ENCODE measurements around the gene GPNMB.

GPNMB gene

GRCh38 chr7:23232966-23233365 lies 13.6 kb upstream of the GPNMB start:
- DNase-seq: no peak

- DNase-seq: no peak
These were observed 11.8 kb upstream of the GPNMB start for GRCh38 chr7:23234569-23235296.

- no peak for DNase-seq
These were observed 10.8 kb upstream of the GPNMB start for GRCh38 chr7:23235813-23236221.

DNA sequence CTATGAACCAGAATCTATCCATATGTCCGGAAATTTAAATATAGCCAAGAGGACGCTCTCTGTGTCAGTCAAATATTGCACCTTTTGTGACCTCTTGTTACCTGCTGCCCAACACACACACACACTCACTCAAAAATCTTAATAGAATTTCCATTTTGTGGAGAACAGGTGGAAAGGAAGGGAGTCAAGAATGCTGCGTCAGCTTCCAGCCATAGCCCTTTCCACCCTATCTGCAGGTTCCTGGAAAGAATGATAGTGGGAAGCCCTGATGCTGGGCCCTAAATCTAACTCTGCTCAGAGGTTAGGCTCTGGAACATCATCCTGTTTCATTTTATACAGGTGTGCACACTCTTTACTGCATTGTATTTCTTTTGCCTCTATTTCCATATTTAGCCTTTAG lies 9.6 kb upstream of the GPNMB start:
- DNase-seq: no peak

- no peak for DNase-seq
These were observed 7.5 kb upstream of the GPNMB start for GRCh38 chr7:23238983-23239652.

GRCh38 chr7:23239698-23240097 lies 6.9 kb upstream of the GPNMB start:
- no peak for DNase-seq

GRCh38 chr7:23242321-23242720 lies 4.3 kb upstream of the GPNMB start:
- no peak for DNase-seq

GRCh38 chr7:23242935-23243334 lies 3.6 kb upstream of the GPNMB start:
- DNase-seq: no peak

DNA sequence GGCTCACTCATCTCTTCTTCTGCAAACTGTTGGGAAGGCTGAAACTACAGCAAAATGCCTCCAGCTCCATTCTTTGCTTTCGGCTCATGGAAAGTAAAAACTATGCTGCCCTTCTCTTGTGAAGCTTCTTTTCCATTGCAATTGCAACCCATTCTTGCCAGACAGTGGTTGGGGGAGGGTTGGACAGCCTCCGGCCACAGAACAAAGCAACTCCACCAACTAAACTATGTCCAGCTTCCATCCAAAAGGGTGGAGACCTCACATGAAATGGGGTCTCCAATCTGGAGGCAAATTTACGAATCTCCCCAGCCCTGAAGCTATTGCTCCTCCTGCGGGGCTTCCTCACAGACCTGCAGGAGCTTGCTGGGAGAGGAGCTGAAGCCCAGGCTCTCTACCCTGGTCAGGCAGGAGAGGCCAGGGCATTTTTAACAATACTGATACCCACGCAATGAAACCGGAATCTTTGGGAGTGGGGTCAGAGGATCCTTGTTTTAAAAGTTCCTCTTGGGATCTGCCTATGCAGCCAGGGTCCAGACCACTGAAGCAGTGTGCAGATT lies 549 bp downstream of the GPNMB start:
- no peak for DNase-seq

DNA sequence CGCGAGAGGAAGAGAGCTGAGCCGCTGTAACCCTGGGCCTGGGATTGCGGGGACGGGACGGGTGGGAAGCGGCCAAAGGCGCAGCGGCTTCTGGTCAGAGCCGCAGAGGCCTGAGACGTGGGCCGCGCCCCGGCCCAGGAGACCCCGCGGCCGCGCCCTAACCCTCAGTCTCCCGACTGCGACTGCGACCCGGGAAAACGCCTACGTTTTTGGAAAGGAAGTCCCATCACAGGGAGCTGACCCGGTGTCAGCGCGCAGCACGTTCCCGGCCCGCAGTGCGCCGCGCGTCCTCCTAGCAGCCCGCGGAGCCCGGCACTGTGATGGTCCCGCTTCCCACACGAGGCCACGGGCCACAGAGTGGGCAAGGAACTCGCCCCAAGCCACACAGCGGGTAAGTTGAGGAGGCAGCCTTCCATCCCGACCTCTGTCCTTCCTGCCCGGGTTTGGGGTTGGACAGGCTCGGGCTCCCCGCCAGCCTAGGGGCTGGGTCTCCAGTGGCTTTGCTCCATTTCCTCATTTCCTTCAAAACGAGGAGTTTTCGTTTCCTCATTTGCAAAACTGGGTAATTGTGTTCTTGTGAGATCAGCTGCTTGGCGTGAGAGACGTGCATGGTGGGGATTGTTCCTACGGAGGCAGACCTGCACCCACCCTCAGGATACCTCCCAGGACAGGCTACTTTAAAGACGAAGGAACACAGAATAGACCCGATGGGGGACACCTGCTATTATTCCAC lies 1.2 kb downstream of the GPNMB start:
- no peak for DNase-seq

- DNase-seq: no peak
These were observed 2.9 kb downstream of the GPNMB start for GRCh38 chr7:23249486-23249885.

DNA sequence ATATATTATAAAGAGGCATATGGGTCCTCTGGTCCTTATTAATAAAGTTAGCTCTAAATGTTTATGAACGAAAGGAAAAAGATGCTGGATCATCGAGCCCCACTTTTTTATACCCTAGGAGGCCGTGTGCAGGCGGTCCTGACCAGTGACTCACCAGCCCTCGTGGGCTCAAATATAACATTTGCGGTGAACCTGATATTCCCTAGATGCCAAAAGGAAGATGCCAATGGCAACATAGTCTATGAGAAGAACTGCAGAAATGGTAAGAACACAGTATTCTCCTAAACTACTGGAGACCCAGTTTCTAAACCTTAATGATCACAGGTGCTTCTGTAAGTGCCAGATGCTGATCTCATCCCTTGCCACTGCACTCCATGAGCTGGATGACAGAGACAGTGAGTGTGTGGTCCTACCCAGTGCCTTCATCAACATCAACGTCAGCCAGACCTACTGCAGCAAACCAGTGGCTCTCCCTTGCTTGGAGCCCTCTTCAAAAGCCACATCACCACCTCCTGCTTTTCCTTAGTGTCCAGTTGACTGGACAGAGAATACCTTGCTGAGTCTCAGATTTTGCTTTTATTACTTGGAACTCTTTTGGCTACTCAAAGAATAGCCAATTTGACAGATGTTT lies 7.6 kb downstream of the GPNMB start:
- DNase-seq: no peak

GRCh38 chr7:23256731-23257130 lies 10.2 kb downstream of the GPNMB start:
- DNase-seq: no peak

- DNase-seq: no peak
These were observed 13.8 kb downstream of the GPNMB start for GRCh38 chr7:23260371-23260770.

GRCh38 chr7:23261843-23262452 lies 15.4 kb downstream of the GPNMB start:
- peak; percentile 53 for DNase-seq

- no peak for DNase-seq
These were observed 18.4 kb downstream of the GPNMB start for GRCh38 chr7:23264916-23265458.

DNA sequence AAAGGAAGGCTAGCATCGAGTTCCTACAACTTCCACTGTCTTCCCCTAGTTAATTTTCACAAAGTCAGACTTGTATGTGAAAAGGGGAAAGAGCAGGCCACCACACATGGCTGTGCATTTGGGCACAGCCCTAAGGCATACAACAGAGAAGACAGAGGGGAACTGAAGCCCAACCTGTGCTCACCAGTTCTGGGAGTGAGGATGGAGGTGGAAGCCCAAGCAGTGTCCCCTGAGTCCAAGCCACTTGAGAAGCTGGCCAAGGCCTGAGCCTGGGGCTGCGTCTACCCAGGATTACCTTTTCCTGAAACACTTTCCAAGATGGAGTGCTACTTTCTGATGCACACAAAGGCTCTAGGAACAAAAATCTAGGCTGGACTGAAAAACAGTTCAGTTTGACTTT lies 20.3 kb downstream of the GPNMB start:
- DNase-seq: no peak

DNA sequence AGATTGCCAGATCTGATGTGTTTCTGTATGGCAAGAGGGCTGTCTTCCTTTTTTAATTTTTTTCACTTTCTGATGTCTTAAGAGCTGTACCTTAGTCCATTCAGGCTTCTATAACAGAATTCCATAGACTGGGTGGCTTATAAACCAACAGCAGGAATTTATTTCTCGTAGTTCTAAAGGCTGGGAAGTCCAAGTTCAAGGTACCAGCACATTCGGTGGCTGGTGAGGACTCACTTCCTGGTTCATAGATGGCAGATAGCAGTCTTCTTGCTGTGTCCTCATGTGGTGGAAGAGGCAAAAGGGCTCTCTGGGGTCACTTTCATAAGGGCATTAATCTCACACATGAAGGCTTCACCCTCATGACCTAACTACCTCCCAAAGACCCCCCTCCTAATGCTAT lies 20.8 kb downstream of the GPNMB start:
- DNase-seq: no peak

DNA sequence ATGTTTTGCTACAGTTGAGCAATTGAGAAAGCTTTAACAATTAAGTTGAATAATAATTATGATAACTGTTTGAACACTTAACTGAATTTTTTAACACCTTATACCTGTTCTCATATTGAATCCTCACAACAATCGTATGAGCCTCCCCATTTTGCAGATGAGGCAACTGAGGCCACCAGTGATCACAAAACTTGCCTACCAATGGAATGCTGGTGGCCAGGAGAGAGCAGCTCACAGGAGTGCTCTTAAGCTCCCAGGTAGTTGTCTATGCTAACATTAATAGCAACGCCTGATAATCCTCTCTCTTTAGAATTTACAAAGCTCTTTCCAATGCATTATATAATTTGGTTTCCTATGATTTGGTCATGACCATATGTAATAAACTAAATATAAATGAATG lies 21.6 kb downstream of the GPNMB start:
- no peak for DNase-seq

DNA sequence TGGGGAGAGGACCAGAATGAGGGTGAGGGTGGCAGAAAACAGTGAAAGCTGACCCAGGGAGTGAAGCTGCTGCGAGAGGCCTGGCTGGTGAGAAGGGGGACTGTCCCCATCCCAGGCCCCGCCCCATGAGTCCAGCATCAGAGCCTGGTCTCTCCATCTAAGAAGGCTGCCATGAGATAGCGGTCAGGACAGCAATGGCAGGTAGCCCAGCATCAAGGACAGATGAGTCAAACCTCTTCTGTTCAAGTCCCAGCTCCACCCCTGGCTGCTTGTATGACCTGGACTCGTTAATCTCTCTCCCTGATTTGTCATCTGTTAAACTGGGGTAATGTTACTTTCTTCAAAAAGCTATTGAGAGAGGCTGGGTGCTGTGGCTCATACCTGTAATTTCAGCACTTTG lies 22.2 kb downstream of the GPNMB start:
- no peak for DNase-seq

DNA sequence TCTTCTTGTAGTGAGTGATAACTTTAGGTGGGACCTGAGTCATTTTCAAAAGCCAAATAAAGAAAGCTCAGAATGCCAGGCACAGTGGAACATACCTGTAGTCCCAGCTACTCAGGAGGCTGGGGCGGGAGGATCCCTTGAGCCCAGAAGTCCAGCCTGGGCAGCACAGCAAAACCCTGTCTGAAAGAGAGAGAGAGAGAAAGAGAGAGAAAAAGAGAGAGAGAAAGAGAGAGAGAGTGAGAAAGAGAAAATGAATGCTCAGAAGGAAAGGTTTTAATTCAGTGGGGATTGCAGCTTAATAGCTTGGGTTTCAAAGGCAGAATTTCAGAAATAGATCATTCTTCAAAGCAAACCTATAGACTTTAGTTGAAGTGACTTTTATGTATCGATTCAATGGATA lies 25.7 kb downstream of the GPNMB start:
- no peak for DNase-seq

- peak; percentile 92 for DNase-seq
These were observed 26.6 kb downstream of the GPNMB start for GRCh38 chr7:23273141-23273599.
